ENCODE data around the gene ANAPC1.
"Not testable (repeated sequence)": the region's sequence is repeated elsewhere in the genome, so short reads cannot be mapped to it uniquely, and the experiment has no call there.

ANAPC1 gene

GRCh38 chr2:111781443-111782094 lies 102.4 kb downstream of the ANAPC1 start:
- not testable (repeated sequence) for DNase-seq

- DNase-seq, result not testable (repeated sequence)
Observed at GRCh38 chr2:111777155-111777554, 106.8 kb downstream of the ANAPC1 start.

DNA sequence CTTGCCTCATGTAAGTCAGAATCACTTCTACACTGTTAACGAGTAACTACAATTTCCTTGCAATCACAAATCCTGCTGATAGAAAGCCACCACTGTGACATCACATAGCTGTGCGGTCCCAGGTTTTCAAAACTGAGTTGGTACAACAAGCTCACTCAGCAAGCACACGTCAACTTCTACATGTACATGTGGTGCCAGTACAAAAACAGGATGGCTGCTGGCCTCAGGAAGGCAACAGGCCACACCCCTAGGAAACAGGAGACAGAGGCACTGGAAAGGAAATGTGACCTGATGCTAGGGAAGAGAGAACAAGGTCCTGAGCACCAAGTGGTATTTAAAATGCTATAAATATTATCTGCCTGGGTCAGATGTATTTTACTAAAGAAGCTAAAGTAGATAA lies 107.7 kb downstream of the ANAPC1 start:
- not testable (repeated sequence) for DNase-seq

GRCh38 chr2:111772180-111772579 lies 111.8 kb downstream of the ANAPC1 start:
- not testable (repeated sequence) for DNase-seq

DNA sequence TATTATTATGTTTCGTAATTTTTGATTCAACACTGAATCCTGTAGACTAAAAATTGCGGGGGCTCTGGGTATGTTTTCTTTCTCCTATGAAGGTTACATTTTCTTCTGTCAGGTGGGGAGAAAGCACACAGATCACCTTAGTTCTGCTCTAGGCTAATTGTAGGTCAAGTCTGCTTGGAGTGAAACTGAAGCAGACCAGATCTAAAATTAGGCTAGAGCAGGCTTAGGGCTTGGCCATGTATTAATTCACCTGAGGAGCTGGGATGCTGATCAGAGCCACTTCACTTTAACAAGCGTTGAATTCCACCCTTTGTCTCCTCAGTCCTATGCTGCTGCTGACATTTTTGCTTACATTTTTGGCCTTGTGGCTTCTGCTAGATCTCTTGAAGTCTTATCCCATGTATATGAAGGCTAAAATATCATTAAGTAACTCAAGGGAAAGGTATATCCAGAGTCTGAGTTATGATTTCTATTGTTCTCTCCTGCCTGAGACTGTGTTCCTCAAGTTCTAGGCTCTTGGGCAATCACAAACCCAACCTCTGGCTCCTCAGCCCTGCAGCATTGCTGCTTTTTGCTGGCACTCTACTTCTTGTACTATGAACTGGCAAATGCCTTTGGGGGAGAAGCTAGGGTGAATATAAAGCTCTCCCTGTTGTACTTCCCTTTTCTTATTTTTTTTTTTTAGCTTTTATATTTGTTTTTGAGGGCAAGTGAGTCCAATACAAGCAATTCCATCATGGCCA lies 112.9 kb downstream of the ANAPC1 start:
- not testable (repeated sequence) for DNase-seq

DNA sequence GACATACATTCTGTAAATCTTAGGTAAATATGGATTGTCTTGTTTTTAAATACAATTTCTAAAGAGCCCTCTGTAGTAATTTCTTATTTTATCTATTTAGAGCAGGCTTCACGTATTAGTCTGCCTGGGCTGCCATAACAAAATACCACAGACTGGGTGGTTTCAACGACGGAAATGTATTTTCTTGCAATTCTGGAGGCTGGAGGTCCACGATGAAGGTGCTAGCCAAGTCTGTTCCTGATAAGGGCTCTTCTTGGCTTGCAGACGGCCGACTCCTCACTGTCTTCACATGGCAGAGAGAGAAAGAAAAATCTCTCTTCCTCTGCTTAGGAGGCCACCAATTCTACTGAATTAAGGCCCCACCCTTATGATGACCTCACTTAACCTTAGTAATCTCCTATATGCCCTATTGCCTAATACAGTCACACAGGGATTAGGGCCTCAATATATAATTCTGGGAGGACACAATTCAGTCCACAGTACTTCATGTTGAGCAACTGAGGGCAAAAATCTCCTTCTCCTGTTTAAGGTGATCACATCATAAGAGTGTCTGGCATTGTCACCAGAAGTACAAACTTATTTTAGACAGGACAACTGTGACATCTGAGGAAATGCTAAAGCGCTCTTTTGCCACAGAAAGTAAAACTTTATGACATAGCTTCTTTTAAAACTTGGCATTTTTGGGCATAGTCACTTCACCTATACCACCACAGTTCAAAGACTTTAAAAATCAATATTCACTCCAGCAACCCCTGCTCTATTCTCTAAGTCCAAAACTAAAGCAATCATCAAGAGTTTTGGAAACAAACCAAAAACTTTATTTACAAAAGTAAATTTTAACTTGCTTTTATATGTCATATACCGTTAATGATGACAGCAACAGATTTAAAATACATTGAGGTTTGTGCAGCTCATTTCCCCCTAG lies 115.5 kb downstream of the ANAPC1 start:
- not testable (repeated sequence) for DNase-seq

DNA sequence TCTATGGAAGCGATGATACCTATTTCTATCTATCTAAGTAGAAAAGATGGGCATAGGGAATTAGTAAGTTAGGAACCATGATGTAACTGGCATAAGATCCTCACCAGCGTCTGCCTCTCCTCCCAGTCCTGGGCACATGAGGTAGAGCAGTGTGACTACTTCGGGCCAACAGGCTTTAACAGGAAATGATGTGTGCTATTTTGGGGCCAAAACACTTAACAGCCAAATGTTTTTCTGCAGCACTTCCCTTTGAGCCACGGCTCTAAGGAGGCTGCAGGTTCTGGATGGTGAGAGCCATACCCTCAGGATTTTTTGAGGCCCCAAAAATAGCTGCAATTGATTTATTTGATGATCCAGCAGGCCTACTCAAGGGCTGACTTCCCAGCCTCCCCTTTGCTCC lies 116.9 kb downstream of the ANAPC1 start:
- not testable (repeated sequence) for DNase-seq

GRCh38 chr2:111766295-111766694 lies 117.7 kb downstream of the ANAPC1 start:
- not testable (repeated sequence) for DNase-seq

DNA sequence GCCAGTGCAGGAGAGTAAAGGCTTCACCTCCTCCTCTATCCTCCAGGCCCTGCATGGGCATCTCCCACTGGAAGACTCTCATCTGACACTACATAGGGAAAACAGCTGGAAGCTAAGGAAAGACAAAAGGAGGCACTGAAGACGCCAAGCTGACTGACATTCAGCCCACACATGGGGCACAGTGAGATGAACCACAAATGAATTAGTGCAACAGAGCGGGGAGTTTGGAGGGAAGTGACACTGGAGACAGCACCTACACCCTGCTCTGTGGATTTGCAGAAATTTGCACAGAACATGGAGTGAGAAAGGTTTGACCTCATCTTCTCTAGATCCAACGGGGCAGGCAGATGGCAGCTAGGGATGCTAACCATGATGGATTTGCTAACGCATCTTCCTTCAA lies 119.8 kb downstream of the ANAPC1 start:
- DNase-seq, result not testable (repeated sequence)

GRCh38 chr2:111760697-111761284 lies 123.2 kb downstream of the ANAPC1 start:
- not testable (repeated sequence) for DNase-seq

DNA sequence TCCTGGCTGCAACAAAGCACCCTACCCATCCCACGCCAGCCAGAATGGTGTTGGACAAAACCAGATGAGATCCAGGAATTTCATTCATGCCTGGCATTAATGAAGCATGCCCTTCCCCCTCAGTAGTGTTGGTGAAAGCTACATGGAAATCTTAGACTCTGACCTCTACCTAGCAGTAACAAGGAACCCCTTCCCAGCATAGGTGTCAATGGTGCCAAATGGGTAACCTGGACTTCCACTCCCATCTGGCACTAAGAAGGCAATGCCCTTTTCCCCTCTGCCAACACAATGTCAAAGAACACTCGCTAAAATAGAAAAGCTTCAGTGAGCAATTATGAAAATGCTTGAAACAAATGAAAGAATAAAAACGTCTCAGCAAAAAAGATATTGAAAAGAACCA lies 131.5 kb downstream of the ANAPC1 start:
- not testable (repeated sequence) for DNase-seq

GRCh38 chr2:111750641-111751040 lies 133.4 kb downstream of the ANAPC1 start:
- not testable (repeated sequence) for DNase-seq

- not testable (repeated sequence) for DNase-seq
Observed at GRCh38 chr2:111748429-111748828, 135.6 kb downstream of the ANAPC1 start.

GRCh38 chr2:111747410-111748115 lies 136.4 kb downstream of the ANAPC1 start:
- DNase-seq, result not testable (repeated sequence)

GRCh38 chr2:111744751-111745150 lies 139.2 kb downstream of the ANAPC1 start:
- not testable (repeated sequence) for DNase-seq

GRCh38 chr2:111741517-111741916 lies 142.5 kb downstream of the ANAPC1 start:
- DNase-seq, result not testable (repeated sequence)

- peak; percentile 13 for DNase-seq
Observed at GRCh38 chr2:111735838-111736721, 147.9 kb downstream of the ANAPC1 start.

DNA sequence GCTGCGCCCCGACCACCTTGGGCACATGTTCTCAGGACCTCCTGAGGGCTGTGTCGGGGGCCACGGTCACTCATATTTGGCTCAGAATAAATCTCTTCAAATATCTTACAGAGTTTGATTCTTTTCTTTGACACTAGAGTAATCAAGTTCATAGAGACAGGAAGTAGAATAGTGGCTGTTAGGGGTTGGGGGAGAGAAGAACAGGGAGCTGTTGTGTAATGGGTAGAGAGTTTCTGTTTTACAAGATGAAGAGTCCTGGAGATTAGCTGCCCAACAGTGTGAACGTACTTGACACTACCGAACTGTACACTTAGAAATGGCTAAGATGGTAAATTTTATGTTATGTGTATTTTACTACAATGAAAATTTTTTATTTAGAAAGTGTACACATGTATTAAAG lies 148.6 kb downstream of the ANAPC1 start:
- not testable (repeated sequence) for DNase-seq

GRCh38 chr2:111729812-111730458 lies 154.1 kb downstream of the ANAPC1 start:
- DNase-seq, result not testable (repeated sequence)

DNA sequence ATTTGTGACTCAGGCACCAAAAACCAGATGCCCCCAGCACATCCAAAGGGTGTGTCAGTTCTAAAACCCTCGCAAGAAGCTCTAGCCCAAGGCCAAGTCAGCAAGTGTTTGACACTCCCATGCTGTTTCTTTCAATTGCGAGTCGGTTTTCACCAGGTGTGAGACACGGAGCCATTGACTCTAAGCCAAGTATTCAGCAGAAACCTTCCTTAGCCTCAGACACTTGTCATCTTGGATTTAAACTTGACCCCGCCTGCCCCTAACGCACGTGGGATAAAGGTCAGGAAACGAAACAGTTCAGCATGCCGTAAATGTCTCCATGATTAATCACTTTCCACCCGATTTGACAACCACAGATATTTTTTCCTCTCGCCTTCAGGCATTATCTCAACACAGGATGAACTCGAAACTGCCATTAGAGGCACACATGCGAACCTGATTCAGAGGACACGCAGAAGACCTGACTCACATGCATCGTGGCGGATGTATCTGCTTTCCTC lies 156.3 kb downstream of the ANAPC1 start:
- DNase-seq, result not testable (repeated sequence)
